HepG2 (cell line): ENCODE results near the gene ZCCHC8. TPM values are rescaled to one million over a fixed set of nuclear protein-coding genes. Genes with fewer than 3 reads are reported as not detected.
A peak's percentile ranks its signal among the peaks of the same experiment; 100 is the strongest.

Experiments used
- BCL3 ChIP-seq: sonication (generic); formaldehyde crosslinking; IDR thresholded peaks from 2 replicates; pipeline ENCODE4 v1.5.1; 2020; ENCODE audit warnings: mild to moderate bottlenecking, missing genetic modification reagents, moderate library complexity
- CREBL2 ChIP-seq: sonication (generic); formaldehyde crosslinking; IDR thresholded peaks from 2 replicates; pipeline ENCODE4 v1.8.1; 2023; ENCODE audit warnings: missing genetic modification reagents, mild to moderate bottlenecking, borderline replicate concordance
- DNMT3B ChIP-seq: conservative IDR thresholded peaks from 2 replicates; pipeline ENCODE4 v1.6.1; 2016; ENCODE audit warnings: missing biosample characterization, control low read depth
- ERF ChIP-seq: IDR thresholded peaks from 2 replicates; pipeline ENCODE4 v1.6.1; 2018; ENCODE audit warnings: missing biosample characterization, missing genetic modification reagents
- FOXA3 ChIP-seq: IDR thresholded peaks from 2 replicates; pipeline ENCODE4 v1.6.1; 2016; ENCODE audit warnings: missing genetic modification reagents, missing compliant biosample characterization
- GATA4 ChIP-seq: sonication (generic); IDR thresholded peaks from 2 replicates; pipeline ENCODE4 v1.6.1; 2016; ENCODE audit warnings: antibody characterized with exemption, low read depth, borderline replicate concordance
- HOXA7 ChIP-seq: sonication (generic); formaldehyde crosslinking; IDR thresholded peaks from 2 replicates; pipeline ENCODE4 v1.8.1; 2022; ENCODE audit warnings: mild to moderate bottlenecking, missing genetic modification reagents, moderate library complexity
- LBX2 ChIP-seq: sonication (generic); formaldehyde crosslinking; IDR thresholded peaks from 2 replicates; pipeline ENCODE4 v1.5.0; 2020; ENCODE audit warnings: missing genetic modification reagents, mild to moderate bottlenecking, borderline replicate concordance
- MEIS1 ChIP-seq: sonication (generic); formaldehyde crosslinking; IDR thresholded peaks from 2 replicates; pipeline ENCODE4 v1.9.0; 2021; ENCODE audit warnings: mild to moderate bottlenecking, missing genetic modification reagents, moderate library complexity, borderline replicate concordance
- MYC ChIP-seq: sonication (generic); formaldehyde crosslinking; IDR thresholded peaks from 2 replicates; pipeline ENCODE4 v1.9.0; 2021; ENCODE audit warnings: missing genetic modification reagents, borderline replicate concordance
- MZF1 ChIP-seq: sonication (generic); formaldehyde crosslinking; IDR thresholded peaks from 2 replicates; pipeline ENCODE4 v1.8.1; 2023; ENCODE audit warnings: mild to moderate bottlenecking, missing genetic modification reagents, borderline replicate concordance
- NR2F1 ChIP-seq, 2 experiments: fragments of 450-650 bp in 1 of 2; formaldehyde crosslinking in 1 of 2; IDR thresholded peaks; 2 replicates each; pipeline versions ENCODE4 v1.5.0 to v1.6.1; 2016 to 2020; ENCODE audit warnings: mild to moderate bottlenecking in 1 of 2, missing compliant biosample characterization in 1 of 2, missing genetic modification reagents in 1 of 2, moderate library complexity in 1 of 2
- PHF21A ChIP-seq: sonication (generic); formaldehyde crosslinking; IDR thresholded peaks from 2 replicates; pipeline ENCODE4 v1.5.0; 2020; ENCODE audit warnings: mild to moderate bottlenecking, missing genetic modification reagents
- SMARCE1 ChIP-seq: fragments of 450-650 bp; IDR thresholded peaks from 2 replicates; pipeline ENCODE4 v1.6.1; 2017; ENCODE audit warnings: borderline replicate concordance
- SNAPC4 ChIP-seq: sonication (generic); formaldehyde crosslinking; IDR thresholded peaks from 2 replicates; pipeline ENCODE4 v1.4.0; 2020; ENCODE audit warnings: mild to moderate bottlenecking, missing genetic modification reagents
- ZNF17 ChIP-seq: sonication (generic); formaldehyde crosslinking; IDR thresholded peaks from 2 replicates; pipeline ENCODE4 v1.5.0; 2020; ENCODE audit warnings: mild to moderate bottlenecking, missing genetic modification reagents
- ZNF281 ChIP-seq: sonication (generic); formaldehyde crosslinking; IDR thresholded peaks from 2 replicates; pipeline ENCODE4 v1.4.0; 2020; ENCODE audit warnings: missing genetic modification reagents, borderline replicate concordance
- ZNF713 ChIP-seq: sonication (generic); formaldehyde crosslinking; IDR thresholded peaks from 2 replicates; pipeline ENCODE4 v1.4.0; 2020; ENCODE audit warnings: mild to moderate bottlenecking, missing genetic modification reagents
- ZNF777 ChIP-seq: sonication (generic); formaldehyde crosslinking; IDR thresholded peaks from 2 replicates; pipeline ENCODE4 v1.4.0; 2020; ENCODE audit warnings: missing genetic modification reagents
- ZNF781 ChIP-seq: sonication (generic); formaldehyde crosslinking; IDR thresholded peaks from 2 replicates; pipeline ENCODE4 v1.5.1; 2020; ENCODE audit warnings: borderline replicate concordance, mild to moderate bottlenecking, missing genetic modification reagents; ENCODE audit errors: not compliant biosample characterization
- polyA plus RNA-seq, 8 experiments: library from polyadenylated mRNA; depleted of rRNA in 3 of 8; stranded (reverse) in 7 of 8; unstranded in 1 of 8; fragments of >200 nt; fragmentation: Illumina TruSeq in 4 of 8; extraction: Trizol in 4 of 8; gene quantifications; 2 replicates each; pipeline versions ENCODE4 v1.2.1 to v1.2.3, GENCODE V29; 2011 to 2016; ENCODE audit warnings: low read depth in 4 of 8, missing spikeins in 1 of 8, mixed read lengths in 1 of 8; ENCODE audit not compliant: insufficient read depth in 1 of 8
- total RNA-seq, 5 experiments: library from RNA; depleted of rRNA; stranded (reverse); fragments of >200 nt; fragmentation: Illumina TruSeq; extraction: Trizol; gene quantifications; 2 replicates each; pipeline ENCODE4 v1.2.3, GENCODE V29; 2016; ENCODE audit warnings: low read depth in 1 of 5

Gene ZCCHC8
- total and polyA plus RNA-seq, 2 of the 13 experiments (the other 11 are each of a cell fraction or from before 2014, with no cell fraction given) = 18.6 to 20.9 TPM

GRCh38 chr12:122499991-122500684 is 594 bp downstream of the ZCCHC8 start (continued):
- peak; percentile 54; the same call in 1 of the 2 replicates for TF ChIP-seq FOXA3 (CRISPR knock-in tag)
- TF ChIP-seq PHF21A (CRISPR knock-in tag) = no peak
- no peak for TF ChIP-seq ZNF781 (CRISPR knock-in tag)
- TF ChIP-seq ZNF713 (CRISPR knock-in tag) = no peak
- no peak for TF ChIP-seq SNAPC4
- no peak for TF ChIP-seq CREBL2 (CRISPR knock-in tag)
- TF ChIP-seq NR2F1 (CRISPR knock-in tag; IDR thresholded peaks at IDR 0.05) = no peak
- no peak for TF ChIP-seq MEIS1 (CRISPR knock-in tag)
- TF ChIP-seq DNMT3B (CRISPR knock-in tag) = no peak
- no peak for TF ChIP-seq ZNF281 (CRISPR knock-in tag)
- TF ChIP-seq BCL3 = no peak
- TF ChIP-seq MYC (CRISPR knock-in tag) = peak; percentile 54
- TF ChIP-seq SMARCE1 = no peak
- TF ChIP-seq GATA4 = no peak
- TF ChIP-seq ZNF17 = no peak
- no peak for TF ChIP-seq LBX2 (CRISPR knock-in tag)
- TF ChIP-seq ERF (CRISPR knock-in tag) = no peak
- no peak for TF ChIP-seq ZNF777
- TF ChIP-seq HOXA7 (CRISPR knock-in tag) = no peak
- no peak for TF ChIP-seq MZF1 (CRISPR knock-in tag)
